Hepatocyte (in vitro differentiated cells): ENCODE results near the gene FUCA2.

ENCODE experiments used
- CTCF ChIP-seq: fragments of 200-600 bp; sonication (generic); IDR thresholded peaks from 2 replicates; pipeline ENCODE4 v1.5.1; 2016; ENCODE audit warnings: antibody characterized with exemption, mild to moderate bottlenecking; ENCODE audit not compliant: poor library complexity
- EZH2 ChIP-seq: fragments of 200-600 bp; sonication (generic); IDR thresholded peaks from 2 replicates; pipeline ENCODE4 v1.6.1; 2016; ENCODE audit warnings: antibody characterized with exemption, mild to moderate bottlenecking, borderline replicate concordance

DNA sequence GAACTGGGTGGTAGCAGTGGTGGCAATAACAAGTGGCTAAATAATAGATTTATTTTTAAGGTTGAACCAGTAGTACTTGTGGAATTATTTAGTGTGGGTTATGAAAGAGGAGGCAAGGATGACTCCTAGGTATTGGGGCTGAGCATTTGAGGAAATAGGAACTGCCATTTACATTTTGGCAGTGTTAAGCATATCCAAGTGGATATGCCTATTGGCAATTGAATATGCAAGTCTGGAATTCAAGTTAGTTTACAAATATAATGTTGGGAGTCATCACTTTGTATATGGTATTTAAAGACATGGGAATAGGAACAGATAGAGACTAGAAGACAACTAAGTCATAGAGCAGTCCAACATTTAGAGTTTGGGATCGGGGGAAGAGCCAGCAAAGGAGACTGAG lies 35.0 kb downstream of the FUCA2 start:
- TF ChIP-seq EZH2: no peak
- no peak for TF ChIP-seq CTCF
